Inflammatory macrophage treated with lipopolysaccharide for 1 hour (primary cell): Measurements from ENCODE around the gene HTR3C.
"Not testable (repeated sequence)": the region's sequence is repeated elsewhere in the genome, so short reads cannot be mapped to it uniquely, and the experiment has no call there.

Experiments used
- DNase-seq, 2 donors: peaks; one replicate each; pipeline ENCODE4 v3.0.0-alpha.2; 2020 to 2022

Gene HTR3C

GRCh38 chr3:184031187-184031792 lies 21.6 kb upstream of the HTR3C start, which contains the start of gene HTR3D:
Gene HTR3D, plus strand, starts transcription at chr3:184031742. Its CDS starts 0 bp downstream, at chr3:184031742.
- DNase-seq, result no peak

- no peak for DNase-seq
Observed at GRCh38 chr3:184037816-184038215, 15.0 kb upstream of the HTR3C start.

GRCh38 chr3:184038307-184038706 lies 14.5 kb upstream of the HTR3C start:
- DNase-seq, result not testable (repeated sequence)

DNA sequence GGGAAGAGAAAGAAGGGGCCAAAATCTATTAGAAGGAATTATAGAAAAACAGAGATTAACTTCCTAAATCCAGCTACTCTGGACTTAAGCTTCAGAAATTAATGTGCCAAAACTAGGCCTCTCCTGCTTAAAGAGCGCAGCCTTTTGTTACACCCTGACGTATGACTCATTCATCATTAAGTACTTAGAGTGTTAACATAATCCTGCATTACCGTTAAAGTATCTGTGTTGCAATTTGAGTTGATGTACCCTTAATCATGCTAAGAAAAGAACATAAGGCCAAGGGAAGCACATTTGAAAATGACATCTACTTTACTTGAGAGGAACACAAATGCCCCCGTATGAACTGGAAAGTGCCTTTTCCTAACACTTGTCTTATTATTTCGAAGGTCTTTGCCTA lies 13.4 kb upstream of the HTR3C start:
- no peak for DNase-seq

DNA sequence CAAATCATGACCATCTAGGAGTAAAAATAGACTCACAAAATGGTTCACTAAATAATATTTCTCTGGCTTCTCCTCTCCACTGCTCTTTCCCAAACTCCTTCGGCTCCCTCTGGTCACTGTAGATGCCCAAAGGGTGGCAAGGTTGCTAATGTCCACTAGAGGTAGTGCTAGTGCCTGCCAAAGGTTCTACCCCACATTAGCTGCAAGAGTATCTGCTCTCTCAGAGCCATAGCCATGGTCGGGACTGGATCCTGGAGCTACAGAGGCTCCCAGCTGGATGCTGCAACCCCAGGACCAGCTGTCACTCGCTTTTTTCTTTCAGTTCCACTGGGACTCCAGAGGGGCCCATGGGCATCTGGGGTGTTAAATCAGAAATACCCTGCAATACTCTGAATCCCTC lies 12.8 kb upstream of the HTR3C start:
- DNase-seq, result peak in 1 of 2 donors; percentile 12

GRCh38 chr3:184042617-184043016 lies 10.2 kb upstream of the HTR3C start:
- DNase-seq, result no peak

GRCh38 chr3:184045995-184046394 lies 6.9 kb upstream of the HTR3C start:
- DNase-seq, result no peak

DNA sequence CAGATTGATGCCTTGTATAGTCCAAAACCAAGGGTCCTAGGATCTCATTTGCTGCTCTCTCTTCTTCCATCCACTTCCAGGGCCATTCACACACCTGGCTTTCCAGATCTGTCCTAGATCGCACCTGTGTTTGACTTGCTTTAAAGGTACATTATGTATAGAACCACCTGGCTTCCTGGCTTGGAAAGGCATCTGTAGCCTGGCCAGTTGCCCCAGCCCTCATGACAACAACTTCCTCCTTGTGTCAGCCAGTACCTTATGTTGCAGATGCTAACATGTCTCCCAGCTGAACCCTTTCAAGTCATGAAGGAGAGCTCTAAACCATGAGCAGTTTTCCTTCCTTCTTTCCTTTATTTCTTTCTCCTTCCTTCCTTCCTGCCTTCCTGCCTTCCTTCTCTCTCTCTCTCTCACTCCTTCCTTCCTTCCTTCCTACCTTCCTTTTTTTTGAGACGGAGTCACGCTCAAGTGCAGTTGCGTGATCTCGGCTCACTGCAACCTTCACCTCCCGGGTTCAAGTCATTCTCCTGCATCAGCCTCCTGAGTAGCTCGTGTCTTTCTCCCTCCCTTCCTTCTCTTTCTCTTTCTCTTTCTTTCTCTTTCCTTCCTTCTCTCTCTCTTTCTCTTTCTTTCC lies 2.5 kb upstream of the HTR3C start:
- no peak for DNase-seq

- no peak for DNase-seq
Observed at GRCh38 chr3:184058029-184058428, 5.2 kb downstream of the HTR3C start.

DNA sequence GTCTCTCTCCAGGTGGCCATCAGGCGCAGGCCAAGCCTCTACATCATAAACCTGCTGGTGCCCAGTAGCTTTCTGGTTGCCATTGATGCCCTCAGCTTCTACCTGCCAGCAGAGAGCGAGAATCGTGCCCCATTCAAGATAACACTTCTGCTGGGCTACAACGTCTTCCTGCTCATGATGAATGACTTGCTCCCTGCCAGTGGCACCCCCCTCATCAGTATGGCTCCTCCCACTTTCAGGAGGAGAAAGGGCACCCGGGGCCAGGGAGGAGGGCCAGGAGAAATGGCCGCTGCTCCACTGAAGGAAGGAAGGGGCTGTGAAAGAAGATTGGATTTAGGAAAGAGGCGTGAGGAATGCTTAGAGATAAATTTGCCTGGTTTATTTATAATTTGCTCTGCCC lies 6.6 kb downstream of the HTR3C start:
- no peak for DNase-seq

GRCh38 chr3:184062637-184063036 lies 9.8 kb downstream of the HTR3C start:
- DNase-seq, result no peak

GRCh38 chr3:184066211-184066610 lies 13.4 kb downstream of the HTR3C start:
- DNase-seq, result no peak

DNA sequence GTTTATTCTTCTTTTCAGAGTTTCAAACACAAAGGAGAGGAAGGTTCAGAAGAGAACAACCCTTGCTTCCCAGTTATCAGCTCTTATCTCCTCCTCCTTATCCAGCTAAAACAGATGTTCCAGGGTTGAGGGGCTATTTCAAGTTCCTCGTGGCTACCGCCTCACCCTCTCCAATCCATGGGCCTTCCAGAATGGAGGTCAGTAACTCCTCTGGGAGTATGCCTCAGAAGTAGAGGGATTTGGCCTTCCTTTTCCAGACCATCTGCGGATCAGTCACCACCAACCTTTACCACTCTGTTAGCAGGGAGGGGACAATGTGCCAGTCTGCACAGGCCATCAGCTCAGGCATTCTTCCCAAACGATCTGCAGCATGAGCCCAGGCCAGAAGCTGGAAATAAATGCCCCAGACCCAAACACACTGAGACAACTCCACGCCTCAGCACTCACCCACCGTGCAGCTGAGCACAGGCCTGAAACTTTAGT lies 14.8 kb downstream of the HTR3C start:
- no peak for DNase-seq

GRCh38 chr3:184068344-184068743 lies 15.5 kb downstream of the HTR3C start:
- no peak for DNase-seq

DNA sequence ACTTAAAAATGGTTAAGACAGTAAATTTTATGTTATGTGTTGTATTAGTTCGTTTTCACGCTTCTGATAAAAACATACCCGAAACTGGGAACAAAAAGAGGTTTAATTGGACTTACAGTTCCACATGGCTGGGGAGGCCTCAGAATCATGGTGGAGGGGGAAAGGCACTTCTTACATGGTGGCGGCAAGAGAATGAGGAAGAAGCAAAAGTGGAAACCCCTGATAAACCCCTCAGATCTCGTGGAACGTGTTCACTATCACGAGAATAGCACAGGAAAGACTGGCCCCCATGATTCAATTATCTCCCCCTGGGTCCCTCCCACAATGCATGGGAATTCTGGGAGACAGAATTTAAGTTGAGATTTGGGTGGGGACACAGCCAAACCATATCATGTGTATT lies 18.3 kb downstream of the HTR3C start:
- DNase-seq, result not testable (repeated sequence)

- DNase-seq, result no peak
Observed at GRCh38 chr3:184073621-184074020, 20.8 kb downstream of the HTR3C start.

DNA sequence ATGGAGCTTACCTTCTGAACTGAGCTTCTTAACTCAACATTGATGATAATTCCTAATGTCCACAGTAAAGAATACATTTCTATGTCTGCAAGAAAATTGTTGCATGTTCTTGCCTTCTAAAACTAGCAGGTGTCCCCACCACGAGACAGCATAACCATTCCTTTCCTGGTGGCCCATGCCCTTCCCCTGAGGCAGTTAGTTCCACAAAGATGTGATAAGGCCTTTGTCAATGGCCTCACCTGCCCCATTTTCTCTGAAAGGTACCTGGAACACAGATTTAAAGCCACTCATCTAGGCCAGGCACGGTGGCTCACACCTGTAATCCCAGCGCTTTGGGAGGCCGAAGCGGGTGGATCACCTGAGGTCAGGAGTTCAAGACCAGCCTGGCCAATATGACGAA lies 23.1 kb downstream of the HTR3C start:
- no peak for DNase-seq

DNA sequence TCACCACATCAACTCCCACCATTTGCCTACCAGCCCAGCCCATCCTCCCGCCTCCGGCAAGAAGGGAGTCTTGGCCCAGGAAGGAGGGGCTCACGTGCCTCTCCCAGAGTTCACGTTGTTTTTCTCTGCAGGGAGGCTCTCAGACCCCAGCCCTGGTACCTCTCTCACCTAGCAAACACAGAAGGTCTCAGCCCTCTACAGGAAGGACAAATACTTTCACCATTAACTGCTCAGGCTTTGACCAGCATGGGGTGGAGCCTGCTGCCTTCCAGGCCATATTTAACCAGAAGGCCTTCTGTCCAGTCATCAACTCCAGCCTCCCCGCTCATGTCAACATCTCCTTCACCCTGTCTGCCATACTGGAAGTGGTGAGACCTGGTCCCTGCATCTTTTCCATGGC lies 25.0 kb downstream of the HTR3C start:
- DNase-seq, result no peak

- DNase-seq, result no peak
Observed at GRCh38 chr3:184078851-184079250, 26.0 kb downstream of the HTR3C start.

DNA sequence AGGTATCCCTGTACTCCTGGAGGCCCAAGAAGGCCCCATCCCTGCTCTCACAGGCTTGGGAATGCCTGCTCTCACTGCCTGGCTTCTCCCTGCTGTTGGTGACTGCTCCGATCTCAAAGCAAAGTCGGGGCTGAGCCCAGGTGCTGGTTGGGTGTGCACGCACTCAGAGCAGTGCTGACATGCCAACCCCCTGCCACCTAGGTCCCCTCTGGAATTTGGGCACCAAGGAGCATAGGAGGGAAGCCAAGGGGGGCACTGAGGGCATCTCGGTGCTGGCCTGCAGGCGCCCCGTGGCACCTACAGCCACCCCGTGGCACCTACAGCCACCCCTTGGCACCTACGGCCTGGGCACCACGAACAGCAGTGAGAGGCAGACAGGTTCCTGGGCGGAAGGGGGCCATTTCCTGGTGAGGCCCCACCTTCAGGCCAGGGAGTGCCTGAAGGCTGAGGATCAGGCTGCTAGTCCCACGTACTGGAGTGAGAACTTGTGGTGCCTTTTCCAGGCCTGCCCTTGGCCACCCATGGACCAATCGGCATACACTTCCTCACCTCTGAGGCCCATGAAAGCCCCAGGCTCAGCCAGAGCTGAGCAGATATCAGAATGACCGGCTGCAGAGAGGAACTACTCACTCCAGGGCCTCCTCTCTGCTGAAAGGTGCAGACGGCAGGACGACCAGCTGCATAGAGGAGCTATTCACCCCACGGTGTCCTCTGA lies 28.4 kb downstream of the HTR3C start:
- no peak for DNase-seq

- no peak for DNase-seq
Observed at GRCh38 chr3:184082034-184082433, 29.2 kb downstream of the HTR3C start.

- DNase-seq, result no peak
Observed at GRCh38 chr3:184082465-184082864, 29.6 kb downstream of the HTR3C start.

- DNase-seq, result peak; percentile 8 to 18
Observed at GRCh38 chr3:184085389-184085852, 32.6 kb downstream of the HTR3C start.

GRCh38 chr3:184092199-184092598 lies 39.4 kb downstream of the HTR3C start:
- no peak for DNase-seq
